HG02870 (cell line): ENCODE measurements around the gene PCDHGB3.
A peak's percentile ranks its signal among the peaks of the same experiment; 100 is the strongest.
"Not testable (repeated sequence)": the region's sequence is repeated elsewhere in the genome, so short reads cannot be mapped to it uniquely, and the experiment has no call there.

ENCODE experiments used
- ATAC-seq: cut with Tn5 transposase; IDR thresholded peaks from one replicate; pipeline ENCODE4 v1.9.1; 2021; ENCODE audit warnings: mild to moderate bottlenecking, moderate library complexity; ENCODE audit not compliant: unreplicated experiment

The PCDHGB3 gene

DNA sequence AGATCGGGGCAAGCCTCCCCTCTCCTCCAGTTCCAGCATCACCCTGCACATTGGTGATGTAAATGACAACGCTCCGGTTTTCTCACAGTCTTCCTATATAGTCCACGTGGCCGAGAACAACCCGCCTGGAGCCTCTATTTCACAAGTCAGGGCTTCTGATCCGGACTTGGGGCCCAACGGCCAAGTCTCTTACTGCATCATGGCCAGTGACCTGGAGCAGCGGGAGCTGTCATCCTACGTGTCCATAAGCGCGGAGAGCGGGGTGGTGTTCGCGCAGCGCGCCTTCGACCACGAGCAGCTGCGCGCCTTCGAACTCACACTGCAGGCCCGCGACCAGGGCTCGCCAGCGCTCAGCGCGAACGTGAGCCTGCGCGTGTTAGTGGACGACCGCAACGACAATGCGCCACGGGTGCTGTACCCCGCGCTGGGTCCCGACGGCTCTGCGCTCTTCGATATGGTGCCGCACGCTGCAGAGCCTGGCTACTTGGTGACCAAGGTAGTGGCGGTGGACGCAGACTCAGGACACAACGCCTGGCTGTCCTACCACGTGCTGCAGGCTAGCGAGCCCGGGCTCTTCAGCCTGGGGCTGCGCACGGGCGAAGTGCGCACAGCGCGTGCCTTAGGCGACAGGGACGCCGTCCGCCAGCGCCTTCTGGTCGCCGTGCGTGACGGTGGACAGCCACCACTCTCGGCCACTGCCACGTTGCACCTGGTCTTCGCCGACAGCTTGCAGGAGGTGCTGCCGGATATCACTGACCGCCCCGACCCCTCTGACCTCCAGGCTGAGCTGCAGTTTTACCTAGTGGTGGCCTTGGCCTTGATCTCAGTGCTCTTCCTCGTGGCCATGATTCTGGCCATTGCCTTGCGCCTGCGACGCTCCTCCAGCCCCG, 19.4 kb downstream of the PCDHGB3 start:
- no peak for ATAC-seq

DNA sequence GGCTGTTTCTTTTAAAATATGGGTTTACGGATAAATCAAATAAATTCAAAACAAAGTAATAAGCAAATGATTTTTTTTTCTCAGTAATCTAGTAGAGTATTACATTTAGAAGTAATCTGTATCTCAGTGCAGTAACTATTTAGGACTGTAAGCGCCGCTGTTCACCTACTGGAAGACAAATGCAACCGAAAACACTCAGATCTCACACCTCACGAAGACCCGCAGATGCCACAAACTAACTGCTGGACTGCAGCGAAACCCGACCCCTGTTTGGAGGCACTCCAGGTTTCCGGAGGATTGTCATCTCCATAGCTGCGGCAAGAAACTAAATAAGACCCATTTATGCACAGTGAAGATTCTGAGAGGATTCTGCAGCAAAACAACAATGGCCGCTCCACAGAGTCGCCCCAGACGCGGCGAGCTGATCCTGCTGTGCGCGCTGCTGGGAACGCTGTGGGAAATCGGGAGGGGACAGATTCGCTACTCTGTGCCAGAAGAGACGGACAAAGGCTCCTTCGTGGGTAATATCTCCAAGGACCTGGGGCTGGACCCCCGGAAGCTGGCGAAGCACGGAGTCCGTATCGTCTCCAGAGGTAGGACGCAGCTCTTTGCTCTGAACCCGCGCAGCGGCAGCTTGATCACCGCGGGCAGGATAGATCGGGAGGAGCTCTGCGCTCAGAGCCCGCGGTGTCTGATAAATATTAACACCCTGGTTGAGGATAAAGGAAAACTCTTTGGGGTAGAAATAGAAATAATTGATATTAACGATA, 22.6 kb downstream of the PCDHGB3 start, which contains the start of gene PCDHGA8:
Gene PCDHGA8 (plus strand): TSS at position 205 of the 770 bp plus-strand sequence. CDS start 181 bp downstream, at position 386.
- no peak for ATAC-seq

DNA sequence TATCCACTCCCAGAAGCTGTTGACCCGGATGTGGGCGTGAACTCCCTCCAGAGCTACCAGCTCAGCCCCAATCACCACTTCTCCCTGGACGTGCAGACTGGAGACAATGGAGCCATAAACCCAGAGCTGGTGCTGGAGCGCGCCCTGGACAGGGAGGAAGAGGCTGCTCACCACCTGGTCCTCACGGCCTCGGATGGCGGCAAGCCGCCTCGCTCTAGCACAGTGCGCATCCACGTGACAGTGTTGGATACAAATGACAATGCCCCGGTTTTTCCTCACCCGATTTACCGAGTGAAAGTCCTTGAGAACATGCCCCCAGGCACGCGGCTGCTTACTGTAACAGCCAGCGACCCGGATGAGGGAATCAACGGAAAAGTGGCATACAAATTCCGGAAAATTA, 23.2 kb downstream of the PCDHGB3 start:
- ATAC-seq: no peak

DNA sequence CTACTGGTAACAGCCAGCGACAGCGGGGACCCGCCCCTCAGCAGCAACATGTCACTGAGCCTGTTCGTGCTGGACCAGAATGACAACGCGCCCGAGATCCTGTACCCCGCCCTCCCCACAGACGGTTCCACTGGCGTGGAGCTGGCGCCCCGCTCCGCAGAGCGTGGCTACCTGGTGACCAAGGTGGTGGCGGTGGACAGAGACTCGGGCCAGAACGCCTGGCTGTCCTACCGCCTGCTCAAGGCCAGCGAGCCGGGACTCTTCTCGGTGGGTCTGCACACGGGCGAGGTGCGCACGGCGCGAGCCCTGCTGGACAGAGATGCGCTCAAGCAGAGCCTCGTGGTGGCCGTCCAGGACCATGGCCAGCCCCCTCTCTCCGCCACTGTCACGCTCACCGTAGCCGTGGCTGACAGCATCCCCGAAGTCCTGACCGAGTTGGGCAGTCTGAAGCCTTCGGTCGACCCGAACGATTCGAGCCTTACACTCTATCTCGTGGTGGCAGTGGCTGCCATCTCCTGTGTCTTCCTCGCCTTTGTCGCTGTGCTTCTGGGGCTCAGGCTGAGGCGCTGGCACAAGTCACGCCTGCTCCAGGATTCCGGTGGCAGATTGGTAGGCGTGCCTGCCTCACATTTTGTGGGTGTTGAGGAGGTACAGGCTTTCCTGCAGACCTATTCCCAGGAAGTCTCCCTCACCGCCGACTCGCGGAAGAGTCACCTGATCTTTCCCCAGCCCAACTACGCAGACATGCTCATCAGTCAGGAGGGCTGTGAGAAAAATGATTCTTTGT, 24.6 kb downstream of the PCDHGB3 start:
- ATAC-seq: not testable (repeated sequence)

DNA sequence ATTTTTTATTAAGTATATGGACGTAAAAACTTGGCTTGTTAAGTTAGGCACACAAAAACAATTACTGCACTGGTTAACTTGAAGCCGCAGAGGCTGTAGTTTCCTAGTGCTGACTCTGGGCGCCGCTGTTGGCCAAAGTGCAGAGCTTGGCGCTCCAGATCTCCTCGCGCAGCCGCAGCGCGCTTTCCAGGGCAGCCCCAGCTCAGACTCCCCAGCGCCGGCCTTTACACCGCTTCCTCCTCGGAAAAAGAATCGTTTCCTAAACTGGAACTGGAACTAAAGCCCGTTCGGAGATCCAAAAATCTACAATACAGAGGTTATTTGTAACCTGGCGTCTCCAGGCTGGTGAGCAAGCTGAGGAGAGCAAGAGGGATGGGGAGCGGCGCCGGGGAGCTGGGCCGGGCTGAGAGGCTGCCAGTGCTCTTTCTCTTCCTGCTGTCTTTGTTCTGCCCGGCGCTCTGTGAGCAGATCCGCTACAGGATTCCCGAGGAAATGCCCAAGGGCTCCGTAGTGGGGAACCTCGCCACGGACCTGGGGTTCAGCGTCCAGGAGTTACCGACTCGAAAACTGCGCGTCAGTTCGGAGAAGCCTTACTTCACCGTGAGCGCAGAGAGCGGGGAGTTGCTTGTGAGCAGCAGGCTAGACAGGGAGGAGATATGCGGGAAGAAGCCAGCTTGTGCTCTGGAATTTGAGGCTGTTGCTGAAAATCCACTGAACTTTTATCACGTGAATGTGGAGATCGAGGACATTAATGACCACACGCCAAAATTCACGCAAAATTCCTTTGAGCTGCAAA, 27.9 kb downstream of the PCDHGB3 start, which contains the start of gene PCDHGB5:
Gene PCDHGB5 (plus strand): TSS at position 192 of the 796 bp plus-strand sequence. CDS start 181 bp downstream, at position 373.
- peak; percentile 84 for ATAC-seq

DNA sequence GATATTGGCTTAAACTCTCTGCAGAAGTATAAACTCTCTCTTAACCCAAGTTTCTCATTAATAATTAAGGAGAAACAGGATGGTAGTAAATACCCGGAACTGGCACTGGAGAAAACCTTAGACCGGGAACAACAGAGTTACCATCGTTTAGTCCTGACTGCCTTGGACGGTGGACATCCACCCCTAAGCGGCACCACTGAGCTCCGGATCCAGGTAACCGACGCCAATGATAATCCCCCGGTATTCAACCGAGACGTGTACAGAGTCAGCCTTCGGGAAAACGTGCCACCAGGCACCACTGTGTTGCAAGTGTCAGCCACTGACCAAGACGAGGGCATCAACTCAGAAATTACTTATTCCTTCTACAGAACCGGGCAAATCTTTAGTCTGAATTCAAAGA, 28.6 kb downstream of the PCDHGB3 start:
- ATAC-seq: no peak

DNA sequence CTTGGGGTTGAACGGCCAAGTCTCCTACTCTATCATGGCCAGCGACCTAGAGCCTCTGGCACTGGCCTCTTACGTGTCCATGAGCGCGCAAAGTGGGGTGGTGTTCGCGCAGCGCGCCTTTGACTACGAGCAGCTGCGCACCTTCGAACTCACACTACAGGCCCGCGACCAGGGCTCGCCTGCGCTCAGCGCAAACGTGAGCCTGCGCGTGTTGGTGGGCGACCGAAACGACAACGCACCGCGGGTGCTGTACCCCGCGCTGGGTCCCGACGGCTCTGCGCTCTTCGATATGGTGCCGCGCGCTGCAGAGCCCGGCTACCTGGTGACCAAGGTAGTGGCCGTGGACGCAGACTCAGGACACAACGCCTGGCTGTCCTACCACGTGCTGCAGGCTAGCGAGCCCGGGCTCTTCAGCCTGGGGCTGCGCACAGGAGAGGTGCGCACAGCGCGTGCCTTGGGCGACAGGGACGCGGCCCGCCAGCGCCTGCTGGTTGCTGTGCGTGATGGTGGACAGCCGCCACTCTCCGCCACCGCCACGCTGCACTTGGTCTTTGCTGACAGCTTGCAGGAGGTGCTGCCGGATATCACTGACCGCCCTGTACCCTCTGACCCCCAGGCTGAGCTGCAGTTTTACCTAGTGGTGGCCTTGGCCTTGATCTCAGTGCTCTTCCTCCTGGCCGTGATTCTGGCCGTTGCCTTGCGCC, 29.7 kb downstream of the PCDHGB3 start:
- no peak for ATAC-seq

DNA sequence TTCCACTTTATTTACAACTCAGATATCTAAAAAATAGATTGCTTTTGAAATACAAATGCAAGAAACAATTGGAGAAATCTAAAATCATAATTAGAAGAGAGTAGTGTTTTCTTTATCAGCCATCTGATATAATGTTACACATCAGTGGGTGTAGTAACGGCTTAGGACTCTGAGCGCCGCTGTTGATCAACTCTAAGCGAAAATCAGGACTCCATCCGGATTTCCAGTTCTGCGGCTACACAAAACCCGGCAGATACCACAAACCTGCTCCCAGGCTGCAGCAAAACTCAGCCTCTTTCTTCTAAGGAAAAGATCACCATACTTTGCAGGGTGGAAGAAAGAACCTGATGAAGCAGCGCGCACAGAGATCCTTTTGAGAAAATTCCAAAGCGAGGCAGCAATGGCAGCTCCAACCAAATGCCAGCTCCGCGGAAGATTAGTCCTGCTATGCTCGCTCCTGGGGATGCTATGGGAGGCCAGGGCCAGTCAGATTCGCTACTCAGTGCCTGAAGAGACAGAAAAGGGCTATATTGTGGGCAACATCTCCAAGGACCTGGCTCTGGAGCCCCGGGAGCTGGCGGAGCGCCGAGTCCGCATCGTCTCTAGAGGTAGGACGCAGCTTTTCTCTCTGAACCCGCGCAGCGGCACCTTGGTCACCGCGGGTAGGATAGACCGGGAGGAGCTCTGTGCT, 32.7 kb downstream of the PCDHGB3 start, which contains the start of gene PCDHGA9:
Gene PCDHGA9 (plus strand): TSS at position 226 of the 691 bp plus-strand sequence. CDS start 175 bp downstream, at position 401.
- no peak for ATAC-seq

DNA sequence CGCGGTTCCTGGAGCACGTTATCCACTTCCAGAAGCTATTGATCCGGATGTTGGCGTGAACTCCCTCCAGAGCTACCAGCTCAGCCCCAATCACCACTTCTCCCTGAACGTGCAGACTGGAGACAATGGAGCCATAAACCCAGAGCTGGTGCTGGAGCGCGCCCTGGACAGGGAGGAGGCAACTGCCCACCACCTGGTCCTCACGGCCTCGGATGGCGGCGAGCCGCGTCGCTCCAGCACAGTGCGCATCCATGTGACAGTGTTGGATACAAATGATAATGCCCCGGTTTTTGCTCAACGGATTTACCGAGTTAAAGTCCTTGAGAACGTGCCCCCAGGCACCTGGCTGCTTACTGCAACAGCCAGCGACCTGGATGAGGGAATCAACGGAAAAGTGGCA, 33.3 kb downstream of the PCDHGB3 start:
- ATAC-seq: no peak

DNA sequence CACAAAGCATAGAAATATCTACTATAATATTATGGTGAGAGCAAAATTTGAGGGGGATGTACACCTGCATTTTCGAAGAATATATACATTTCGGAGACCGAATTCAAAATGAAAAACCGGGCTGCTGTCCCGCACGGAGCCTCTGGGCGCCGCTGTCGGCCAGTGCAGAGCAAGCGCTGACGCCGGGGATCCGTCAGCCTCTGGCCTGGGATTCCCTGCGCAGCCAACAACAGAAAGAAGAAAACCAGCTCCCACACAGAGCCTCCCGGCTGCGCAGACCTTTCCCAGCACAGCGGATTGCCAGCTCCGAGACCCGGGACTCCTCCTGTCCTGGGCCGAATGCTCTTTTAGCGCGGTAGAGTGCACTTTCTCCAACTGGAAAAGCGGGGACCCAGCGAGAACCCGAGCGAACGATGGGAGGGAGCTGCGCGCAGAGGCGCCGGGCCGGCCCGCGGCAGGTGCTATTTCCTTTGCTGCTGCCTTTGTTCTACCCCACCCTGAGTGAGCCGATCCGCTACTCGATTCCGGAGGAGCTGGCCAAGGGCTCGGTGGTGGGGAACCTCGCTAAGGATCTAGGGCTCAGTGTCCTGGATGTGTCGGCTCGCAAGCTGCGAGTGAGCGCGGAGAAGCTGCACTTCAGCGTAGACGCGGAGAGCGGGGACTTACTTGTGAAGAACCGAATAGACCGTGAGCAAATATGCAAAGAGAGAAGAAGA, 37.9 kb downstream of the PCDHGB3 start, which contains the start of gene PCDHGB6:
Gene PCDHGB6 (plus strand): TSS at position 232 of the 716 bp plus-strand sequence. CDS start 182 bp downstream, at position 414.
- peak; percentile 69 for ATAC-seq

DNA sequence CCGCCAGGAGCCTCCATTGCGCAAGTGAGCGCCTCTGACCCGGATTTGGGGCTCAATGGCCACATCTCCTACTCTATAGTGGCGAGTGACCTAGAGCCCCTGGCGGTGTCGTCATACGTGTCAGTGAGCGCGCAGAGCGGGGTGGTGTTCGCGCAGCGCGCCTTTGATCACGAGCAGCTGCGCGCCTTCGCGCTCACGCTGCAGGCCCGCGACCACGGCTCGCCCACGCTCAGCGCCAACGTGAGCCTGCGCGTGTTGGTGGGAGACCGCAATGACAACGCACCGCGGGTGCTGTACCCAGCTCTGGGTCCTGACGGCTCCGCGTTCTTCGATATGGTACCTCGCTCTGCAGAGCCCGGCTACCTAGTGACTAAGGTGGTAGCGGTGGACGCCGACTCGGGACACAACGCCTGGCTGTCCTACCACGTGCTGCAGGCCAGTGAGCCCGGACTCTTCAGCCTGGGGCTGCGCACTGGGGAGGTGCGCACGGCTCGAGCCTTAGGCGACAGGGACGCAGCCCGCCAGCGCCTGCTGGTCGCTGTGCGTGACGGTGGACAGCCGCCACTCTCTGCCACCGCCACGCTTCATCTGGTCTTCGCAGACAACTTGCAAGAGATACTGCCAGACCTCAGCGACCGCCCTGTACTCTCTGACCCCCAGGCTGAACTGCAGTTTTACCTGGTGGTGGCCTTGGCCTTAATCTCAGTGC, 39.7 kb downstream of the PCDHGB3 start:
- ATAC-seq: no peak

DNA sequence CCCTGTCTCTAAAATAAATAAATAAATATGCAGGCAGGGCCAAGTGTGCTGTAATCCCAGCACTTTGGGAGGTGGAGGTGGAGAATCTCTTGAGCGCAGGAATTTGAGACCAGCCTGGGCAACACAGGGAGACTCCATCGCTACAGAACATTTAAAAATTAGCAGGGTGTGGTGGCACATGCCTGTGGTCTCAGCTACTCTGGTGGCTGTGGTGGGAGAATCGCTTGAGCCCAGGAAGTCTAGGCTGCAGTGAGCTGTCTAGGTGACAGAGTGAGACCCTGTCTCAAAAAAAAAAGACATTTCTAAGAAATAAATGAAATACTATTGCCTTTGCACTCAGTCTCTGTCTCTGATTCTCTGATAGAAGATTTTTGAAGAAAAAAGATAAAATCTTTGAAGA, 41.5 kb downstream of the PCDHGB3 start:
- no peak for ATAC-seq

DNA sequence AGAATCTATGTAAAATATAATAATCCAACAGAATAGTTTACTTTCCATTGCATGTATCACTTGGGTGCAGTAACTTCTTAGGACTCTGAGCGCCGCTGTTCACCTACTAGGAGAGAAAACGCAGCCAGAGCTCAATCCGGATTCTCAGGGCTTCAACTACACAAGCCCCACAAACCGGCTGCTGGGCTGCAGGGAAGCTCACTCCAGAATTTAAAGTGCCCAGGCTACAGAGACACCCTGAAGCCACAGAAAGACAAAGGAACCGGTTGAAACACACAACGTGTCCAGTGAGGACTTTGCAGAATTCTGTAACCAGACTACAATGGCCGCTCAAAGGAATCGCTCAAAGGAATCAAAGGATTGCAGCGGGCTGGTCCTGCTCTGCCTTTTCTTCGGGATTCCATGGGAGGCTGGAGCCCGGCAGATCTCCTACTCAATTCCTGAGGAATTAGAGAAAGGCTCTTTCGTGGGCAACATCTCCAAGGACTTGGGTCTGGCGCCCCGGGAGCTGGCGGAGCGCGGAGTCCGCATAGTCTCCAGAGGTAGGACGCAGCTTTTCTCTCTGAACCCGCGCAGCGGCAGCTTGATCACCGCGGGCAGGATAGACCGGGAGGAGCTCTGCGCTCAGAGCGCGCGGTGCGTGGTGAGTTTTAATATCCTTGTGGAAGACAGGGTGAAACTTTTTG, 43.0 kb downstream of the PCDHGB3 start, which contains the start of gene PCDHGA10:
Gene PCDHGA10 (plus strand): TSS at position 134 of the 686 bp plus-strand sequence. CDS start 189 bp downstream, at position 323.
- peak; percentile 82 for ATAC-seq

DNA sequence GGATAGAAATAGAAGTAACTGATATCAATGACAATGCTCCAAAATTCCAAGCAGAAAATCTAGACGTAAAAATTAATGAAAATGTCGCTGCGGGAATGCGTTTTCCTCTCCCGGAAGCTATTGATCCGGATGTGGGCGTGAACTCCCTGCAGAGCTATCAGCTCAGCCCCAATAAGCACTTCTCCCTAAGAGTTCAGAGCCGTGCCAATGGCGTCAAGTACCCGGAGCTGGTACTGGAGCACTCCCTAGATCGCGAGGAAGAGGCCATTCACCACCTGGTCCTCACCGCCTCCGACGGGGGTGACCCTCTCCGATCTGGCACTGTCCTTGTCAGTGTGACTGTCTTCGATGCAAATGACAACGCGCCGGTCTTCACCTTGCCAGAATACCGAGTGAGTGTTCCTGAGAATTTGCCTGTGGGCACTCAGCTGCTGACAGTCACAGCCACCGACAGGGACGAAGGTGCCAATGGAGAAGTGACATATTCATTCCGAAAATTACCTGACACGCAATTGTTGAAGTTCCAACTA, 43.6 kb downstream of the PCDHGB3 start:
- ATAC-seq: no peak

DNA sequence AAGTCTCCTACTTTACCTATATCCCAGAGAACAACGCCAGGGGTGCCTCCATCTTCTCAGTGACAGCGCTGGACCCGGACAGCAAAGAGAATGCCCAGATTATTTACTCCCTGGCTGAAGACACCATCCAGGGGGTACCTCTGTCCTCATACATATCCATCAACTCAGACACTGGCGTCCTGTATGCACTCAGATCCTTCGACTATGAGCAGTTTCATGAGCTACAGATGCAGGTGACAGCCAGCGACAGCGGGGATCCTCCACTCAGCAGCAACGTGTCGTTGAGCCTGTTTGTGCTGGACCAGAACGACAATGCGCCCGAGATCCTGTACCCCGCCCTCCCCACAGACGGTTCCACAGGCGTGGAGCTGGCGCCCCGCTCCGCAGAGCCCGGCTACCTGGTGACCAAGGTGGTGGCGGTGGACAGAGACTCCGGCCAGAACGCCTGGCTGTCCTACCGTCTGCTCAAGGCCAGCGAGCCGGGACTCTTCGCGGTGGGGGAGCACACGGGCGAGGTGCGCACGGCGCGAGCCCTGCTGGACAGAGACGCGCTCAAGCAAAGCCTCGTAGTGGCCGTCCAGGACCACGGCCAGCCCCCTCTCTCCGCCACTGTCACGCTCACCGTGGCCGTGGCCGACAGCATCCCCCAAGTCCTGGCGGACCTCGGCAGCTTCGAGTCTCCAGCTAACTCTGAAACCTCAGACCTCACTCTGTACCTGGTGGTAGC, 44.7 kb downstream of the PCDHGB3 start:
- not testable (repeated sequence) for ATAC-seq

DNA sequence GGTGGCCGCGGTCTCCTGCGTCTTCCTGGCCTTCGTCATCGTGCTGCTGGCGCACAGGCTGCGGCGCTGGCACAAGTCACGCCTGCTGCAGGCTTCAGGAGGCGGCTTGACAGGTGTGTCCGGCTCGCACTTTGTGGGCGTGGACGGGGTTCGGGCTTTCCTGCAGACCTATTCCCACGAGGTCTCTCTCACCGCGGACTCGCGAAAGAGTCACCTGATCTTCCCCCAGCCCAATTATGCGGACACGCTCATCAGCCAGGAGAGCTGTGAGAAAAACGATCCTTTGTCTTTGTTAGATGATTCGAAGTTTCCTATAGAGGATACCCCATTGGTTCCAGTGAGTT, 45.2 kb downstream of the PCDHGB3 start:
- ATAC-seq: not testable (repeated sequence)
